WTC11 (cell line): ENCODE data around the gene C19orf85. TPM values are rescaled to one million over a fixed set of nuclear protein-coding genes. Genes with fewer than 3 reads are reported as not detected.
A peak's percentile ranks its signal among the peaks of the same experiment; 100 is the strongest.

ENCODE experiments used
- ATAC-seq: fragments of 200-7000 bp; cut with Tn5 transposase; 2 replicates; pipeline ENCODE4 v1.10.0; 2021; ENCODE audit warnings: mild to moderate bottlenecking, moderate library complexity
- CTCF ChIA-PET: fragments of 300-600 bp; sonication (Branson Sonifier 250); formaldehyde crosslinking; loops from one replicate; lab custom pipeline; 2021; ENCODE audit warnings: antibody characterized with exemption; lab: Charles Lee
- POLR2A ChIA-PET: fragments of 350-600 bp; sonication (Branson Sonifier 250); formaldehyde crosslinking; loops from one replicate; lab custom pipeline; 2021; ENCODE audit warnings: antibody characterized with exemption; lab: Charles Lee
- DNase-seq: peaks from one replicate; pipeline ENCODE4 v3.0.0; 2021; ENCODE audit warnings: low spot score
- H3K27ac Mint-ChIP-seq: 2 replicates; pipeline ENCODE4 v1.8.0; 2021; ENCODE audit warnings: mixed read lengths
- H3K27me3 Mint-ChIP-seq: 2 replicates; pipeline ENCODE4 v1.8.0; 2021; ENCODE audit warnings: low read depth, mild to moderate bottlenecking, moderate library complexity, mixed read lengths
- H3K36me3 Mint-ChIP-seq: 2 replicates; pipeline ENCODE4 v1.8.0; 2021; ENCODE audit warnings: mixed read lengths
- H3K4me1 Mint-ChIP-seq: 2 replicates; pipeline ENCODE4 v1.8.0; 2022; ENCODE audit warnings: mixed read lengths
- H3K4me3 Mint-ChIP-seq: 2 replicates; pipeline ENCODE4 v1.8.0; 2021; ENCODE audit warnings: mild to moderate bottlenecking, moderate library complexity, mixed read lengths
- H3K9me3 Mint-ChIP-seq: 2 replicates; pipeline ENCODE4 v1.8.0; 2021; ENCODE audit warnings: mixed read lengths
- ELF4 ChIP-seq: sonication (generic); formaldehyde crosslinking; IDR thresholded peaks from 2 replicates; pipeline ENCODE4 v1.8.1; 2022; ENCODE audit warnings: low read depth, mild to moderate bottlenecking, moderate library complexity, missing genetic modification reagents
- ETV6 ChIP-seq: sonication (generic); formaldehyde crosslinking; IDR thresholded peaks from 2 replicates; pipeline ENCODE4 v1.8.1; 2022; ENCODE audit warnings: mild to moderate bottlenecking, missing genetic modification reagents
- GRHL2 ChIP-seq: fragments of 250-450 bp; sonication (Bioruptor Pico); IDR thresholded peaks from 2 replicates; pipeline ENCODE4 v1.8.0; 2022; ENCODE audit warnings: mild to moderate bottlenecking, moderate library complexity; ENCODE audit not compliant: insufficient replicate concordance, severe bottlenecking
- GTF2I ChIP-seq: fragments of 250-450 bp; sonication (Bioruptor Pico); conservative IDR thresholded peaks from 2 replicates; pipeline ENCODE4 v1.4.0; 2021; ENCODE audit warnings: mild to moderate bottlenecking
- NFYB ChIP-seq: sonication (generic); formaldehyde crosslinking; conservative IDR thresholded peaks from 2 replicates; pipeline ENCODE4 v1.8.0; 2022; ENCODE audit warnings: low read depth, missing genetic modification reagents
- OVOL2 ChIP-seq: fragments of 250-450 bp; sonication (Bioruptor Pico); IDR thresholded peaks from 2 replicates; pipeline ENCODE4 v1.9.0; 2021; ENCODE audit warnings: mild to moderate bottlenecking, borderline replicate concordance
- RELA ChIP-seq: sonication (generic); formaldehyde crosslinking; IDR thresholded peaks from 2 replicates; pipeline ENCODE4 v1.8.1; 2022; ENCODE audit warnings: missing genetic modification reagents, mild to moderate bottlenecking, borderline replicate concordance
- SP1 ChIP-seq: sonication (generic); formaldehyde crosslinking; conservative IDR thresholded peaks from 2 replicates; pipeline ENCODE4 v1.8.1; 2022; ENCODE audit warnings: missing genetic modification reagents
- TEAD1 ChIP-seq: sonication (generic); formaldehyde crosslinking; IDR thresholded peaks from 2 replicates; pipeline ENCODE4 v1.8.0; 2022; ENCODE audit warnings: mild to moderate bottlenecking, missing genetic modification reagents
- ZNF263 ChIP-seq: sonication (generic); formaldehyde crosslinking; IDR thresholded peaks from 2 replicates; pipeline ENCODE4 v1.8.1; 2022; ENCODE audit warnings: low read depth, mild to moderate bottlenecking, moderate library complexity, missing genetic modification reagents
- total RNA-seq: library from RNA; stranded (reverse); gene quantifications from 3 replicates; pipeline ENCODE4 v1.2.3, GENCODE V29; 2021
- TF ChIP-seq, protein P1 (sequence below): fragments of 250-450 bp; sonication (Bioruptor Pico); IDR thresholded peaks from 2 replicates; pipeline ENCODE4 v1.9.0; 2021; ENCODE audit warnings: mild to moderate bottlenecking, borderline replicate concordance
- TF ChIP-seq, protein P2 (sequence below): sonication (generic); formaldehyde crosslinking; IDR thresholded peaks from 2 replicates; pipeline ENCODE4 v1.8.1; 2022; ENCODE audit warnings: low read depth, missing genetic modification reagents, borderline replicate concordance
- TF ChIP-seq, protein P3 (sequence below): sonication (generic); formaldehyde crosslinking; IDR thresholded peaks from 2 replicates; pipeline ENCODE4 v1.8.1; 2022; ENCODE audit warnings: mild to moderate bottlenecking, moderate library complexity, missing genetic modification reagents
- TF ChIP-seq, protein P4 (sequence below): sonication (generic); formaldehyde crosslinking; IDR thresholded peaks from 2 replicates; pipeline ENCODE4 v1.8.0; 2022; ENCODE audit warnings: mild to moderate bottlenecking, missing genetic modification reagents
- TF ChIP-seq, protein P5 (sequence below): fragments of 250-450 bp; sonication (Bioruptor Pico); IDR thresholded peaks from 2 replicates; pipeline ENCODE4 v1.9.0; 2021; ENCODE audit warnings: mild to moderate bottlenecking
- TF ChIP-seq, protein P6 (sequence below): sonication (generic); formaldehyde crosslinking; IDR thresholded peaks from 2 replicates; pipeline ENCODE4 v1.8.1; 2023; ENCODE audit warnings: mild to moderate bottlenecking, missing genetic modification reagents, borderline replicate concordance

Gene C19orf85
- total RNA-seq, 1 experiment from 2014 or later: 2.2 TPM

DNA sequence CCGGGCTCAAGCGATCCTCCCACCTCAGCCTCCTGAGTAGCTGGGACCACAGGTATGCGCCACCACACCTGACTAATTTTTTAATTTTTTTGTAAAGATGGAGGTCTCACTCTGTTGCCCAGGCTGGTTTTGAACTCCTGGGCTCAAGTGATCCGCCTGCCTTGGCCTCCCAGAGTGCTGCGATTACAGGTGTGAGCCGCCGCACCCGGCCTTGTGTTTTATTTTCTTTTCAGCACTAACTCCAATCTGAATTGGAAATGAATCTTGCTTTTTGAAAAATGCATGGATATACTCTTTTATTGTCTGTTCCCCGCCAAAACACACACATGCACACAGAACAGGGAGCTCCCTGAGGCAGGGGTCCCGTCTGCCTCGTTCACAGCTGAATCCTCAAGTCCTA, 1.8 kb downstream of the C19orf85 start (continued):
- TF ChIP-seq, protein P1, sequence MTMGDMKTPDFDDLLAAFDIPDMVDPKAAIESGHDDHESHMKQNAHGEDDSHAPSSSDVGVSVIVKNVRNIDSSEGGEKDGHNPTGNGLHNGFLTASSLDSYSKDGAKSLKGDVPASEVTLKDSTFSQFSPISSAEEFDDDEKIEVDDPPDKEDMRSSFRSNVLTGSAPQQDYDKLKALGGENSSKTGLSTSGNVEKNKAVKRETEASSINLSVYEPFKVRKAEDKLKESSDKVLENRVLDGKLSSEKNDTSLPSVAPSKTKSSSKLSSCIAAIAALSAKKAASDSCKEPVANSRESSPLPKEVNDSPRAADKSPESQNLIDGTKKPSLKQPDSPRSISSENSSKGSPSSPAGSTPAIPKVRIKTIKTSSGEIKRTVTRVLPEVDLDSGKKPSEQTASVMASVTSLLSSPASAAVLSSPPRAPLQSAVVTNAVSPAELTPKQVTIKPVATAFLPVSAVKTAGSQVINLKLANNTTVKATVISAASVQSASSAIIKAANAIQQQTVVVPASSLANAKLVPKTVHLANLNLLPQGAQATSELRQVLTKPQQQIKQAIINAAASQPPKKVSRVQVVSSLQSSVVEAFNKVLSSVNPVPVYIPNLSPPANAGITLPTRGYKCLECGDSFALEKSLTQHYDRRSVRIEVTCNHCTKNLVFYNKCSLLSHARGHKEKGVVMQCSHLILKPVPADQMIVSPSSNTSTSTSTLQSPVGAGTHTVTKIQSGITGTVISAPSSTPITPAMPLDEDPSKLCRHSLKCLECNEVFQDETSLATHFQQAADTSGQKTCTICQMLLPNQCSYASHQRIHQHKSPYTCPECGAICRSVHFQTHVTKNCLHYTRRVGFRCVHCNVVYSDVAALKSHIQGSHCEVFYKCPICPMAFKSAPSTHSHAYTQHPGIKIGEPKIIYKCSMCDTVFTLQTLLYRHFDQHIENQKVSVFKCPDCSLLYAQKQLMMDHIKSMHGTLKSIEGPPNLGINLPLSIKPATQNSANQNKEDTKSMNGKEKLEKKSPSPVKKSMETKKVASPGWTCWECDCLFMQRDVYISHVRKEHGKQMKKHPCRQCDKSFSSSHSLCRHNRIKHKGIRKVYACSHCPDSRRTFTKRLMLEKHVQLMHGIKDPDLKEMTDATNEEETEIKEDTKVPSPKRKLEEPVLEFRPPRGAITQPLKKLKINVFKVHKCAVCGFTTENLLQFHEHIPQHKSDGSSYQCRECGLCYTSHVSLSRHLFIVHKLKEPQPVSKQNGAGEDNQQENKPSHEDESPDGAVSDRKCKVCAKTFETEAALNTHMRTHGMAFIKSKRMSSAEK (CRISPR knock-in tag): no peak
- TF ChIP-seq, protein P2, sequence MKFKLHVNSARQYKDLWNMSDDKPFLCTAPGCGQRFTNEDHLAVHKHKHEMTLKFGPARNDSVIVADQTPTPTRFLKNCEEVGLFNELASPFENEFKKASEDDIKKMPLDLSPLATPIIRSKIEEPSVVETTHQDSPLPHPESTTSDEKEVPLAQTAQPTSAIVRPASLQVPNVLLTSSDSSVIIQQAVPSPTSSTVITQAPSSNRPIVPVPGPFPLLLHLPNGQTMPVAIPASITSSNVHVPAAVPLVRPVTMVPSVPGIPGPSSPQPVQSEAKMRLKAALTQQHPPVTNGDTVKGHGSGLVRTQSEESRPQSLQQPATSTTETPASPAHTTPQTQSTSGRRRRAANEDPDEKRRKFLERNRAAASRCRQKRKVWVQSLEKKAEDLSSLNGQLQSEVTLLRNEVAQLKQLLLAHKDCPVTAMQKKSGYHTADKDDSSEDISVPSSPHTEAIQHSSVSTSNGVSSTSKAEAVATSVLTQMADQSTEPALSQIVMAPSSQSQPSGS (CRISPR knock-in tag): no peak
- TF ChIP-seq ELF4 (CRISPR knock-in tag): no peak
- no peak for TF ChIP-seq OVOL2

DNA sequence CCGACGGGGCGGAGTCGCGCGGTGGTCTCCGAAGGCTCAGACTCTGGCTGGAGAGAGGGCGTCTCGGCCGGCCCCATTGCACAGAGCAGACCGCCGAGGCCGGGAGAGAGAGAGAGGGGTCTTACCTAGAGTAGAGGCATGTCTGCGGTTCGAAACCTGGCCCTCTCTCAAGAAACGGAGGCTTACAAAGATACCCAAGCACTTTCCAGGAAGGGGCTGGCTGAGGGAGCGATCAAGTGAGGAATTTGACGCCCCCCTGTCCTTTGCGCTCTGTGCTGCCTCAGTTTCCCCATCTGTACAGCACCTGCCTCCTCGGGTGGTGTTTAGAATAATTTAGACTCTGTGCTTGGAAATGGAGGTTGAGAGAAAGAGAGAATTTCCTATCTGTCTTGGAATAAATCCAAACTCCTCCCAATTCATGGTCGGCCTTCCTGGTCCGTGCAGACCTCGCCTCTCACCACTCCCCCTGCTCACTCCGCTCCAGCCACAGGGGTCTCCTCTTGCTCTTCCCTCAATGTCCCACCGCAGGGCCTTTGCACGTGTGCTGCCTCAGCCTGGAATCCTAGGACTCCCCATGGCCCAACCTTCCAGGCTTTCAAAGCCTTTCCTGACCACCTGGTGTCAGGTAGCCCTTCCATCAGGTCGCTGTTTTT, 2.5 kb downstream of the C19orf85 start:
- TF ChIP-seq SP1 (CRISPR knock-in tag) (0 out of 2 replicates have a peak, but pooled peaks have one; percentile 33), ETV6 (CRISPR knock-in tag) (no peak), TEAD1 (CRISPR knock-in tag) (0 out of 2 replicates have a peak, but pooled peaks have one; percentile 7), GRHL2 (CRISPR knock-in tag) (no peak), GTF2I (CRISPR knock-in tag) (peak; percentile 91), NFYB (peak; percentile 29; the same call in 1 of the 2 replicates)
- TF ChIP-seq, all 79 proteins: peak for 4
- POLR2A ChIA-PET: interaction anchor here (0.7 to 1.0 kb wide), 5 partner anchors 14 to 137 kb away, joined by 3 to 5 read pairs (median 4); partner anchors contain the start of genes FIZ1, KMT5C, SSC5D and ZNF628
- Mint-ChIP-seq H3K27me3 (peaks cover 23% of the 10 kb centered on the region), H3K4me3 (peak overlapping the region; percentile 84), H3K9me3 (no peaks in the 10 kb centered on the region), H3K36me3 (no peaks in the 10 kb centered on the region), H3K4me1 (peaks cover 43% of the 10 kb centered on the region), H3K27ac (peak overlapping the region; percentile 72)
- DNase-seq: no peak
- no peak for ATAC-seq
- CTCF ChIA-PET: interaction anchor here (0.6 to 2.7 kb wide), 32 partner anchors 9 to 393 kb away, joined by 3 to 19 read pairs (median 3); partner anchors contain the start of genes IL11, NAT14, ZNF628 and ZNF784

DNA sequence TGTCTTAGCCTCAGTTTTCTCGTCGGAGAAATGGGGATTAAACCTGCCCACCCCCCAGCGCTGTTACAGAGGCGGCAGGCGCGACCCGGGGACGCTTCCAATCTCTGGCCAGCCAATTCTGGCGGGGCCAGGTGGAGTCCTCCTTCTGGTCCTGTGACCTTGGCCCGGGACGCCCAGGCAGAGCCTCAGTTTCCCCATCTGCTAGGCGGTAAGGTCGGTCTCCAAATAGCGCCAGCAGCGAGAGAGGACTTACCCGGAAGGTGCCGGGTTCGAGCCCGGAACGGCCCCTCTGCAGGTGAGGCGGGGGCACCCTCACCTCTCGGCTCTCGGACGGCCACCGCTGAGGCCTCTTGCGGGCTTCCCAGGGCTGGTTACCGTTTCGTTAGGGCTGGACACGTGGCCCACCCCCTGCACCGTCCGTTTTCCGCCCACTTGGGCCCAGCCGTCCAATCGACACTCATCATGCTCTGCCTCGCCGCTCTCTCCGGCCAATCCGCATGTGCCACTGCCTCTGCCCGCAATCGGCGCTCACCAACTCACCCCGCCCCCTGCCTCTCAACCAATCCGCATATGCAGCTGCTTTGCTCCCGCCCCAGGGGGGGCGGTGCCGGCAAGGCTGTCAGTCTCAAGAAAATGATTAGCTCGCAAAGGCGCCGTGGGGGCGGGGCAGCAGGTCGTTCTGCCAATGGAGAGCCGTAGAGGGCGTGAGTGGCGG, 3.1 kb downstream of the C19orf85 start, which contains the start of gene ISOC2:
ISOC2 (minus strand) TSS at position 384 of the 715 bp plus-strand sequence. CDS start 5,156 bp downstream, outside the sequence.
- peaks cover 20% of the 10 kb centered on the region for H3K27me3 Mint-ChIP-seq
- DNase-seq (peak; percentile 100), ATAC-seq (peak; percentile 89)
- peak within 1 kb of the TSS; percentile 84 for H3K4me3 Mint-ChIP-seq
- H3K9me3 Mint-ChIP-seq: no peaks in the 10 kb centered on the region
- peaks cover 43% of the 10 kb centered on the region for H3K4me1 Mint-ChIP-seq
- peak within 1 kb of the TSS; percentile 93 for H3K27ac Mint-ChIP-seq
- ChIA-PET POLR2A (interaction anchor here (0.7 to 1.0 kb wide), 5 partner anchors 15 to 138 kb away, joined by 3 to 5 read pairs (median 4); partner anchors contain the start of genes FIZ1, KMT5C, SSC5D and ZNF628), CTCF (interaction anchor here (0.6 to 2.7 kb wide), 29 partner anchors 8 to 393 kb away, joined by 3 to 19 read pairs (median 3); partner anchors contain the start of genes IL11, NAT14, ZNF628 and ZNF784)
- H3K36me3 Mint-ChIP-seq: peaks cover 6% of the 10 kb centered on the region; the same call in 1 of the 2 replicates
- TF ChIP-seq RELA (CRISPR knock-in tag) (no peak), ZNF263 (CRISPR knock-in tag) (no peak)
- TF ChIP-seq, protein P3, sequence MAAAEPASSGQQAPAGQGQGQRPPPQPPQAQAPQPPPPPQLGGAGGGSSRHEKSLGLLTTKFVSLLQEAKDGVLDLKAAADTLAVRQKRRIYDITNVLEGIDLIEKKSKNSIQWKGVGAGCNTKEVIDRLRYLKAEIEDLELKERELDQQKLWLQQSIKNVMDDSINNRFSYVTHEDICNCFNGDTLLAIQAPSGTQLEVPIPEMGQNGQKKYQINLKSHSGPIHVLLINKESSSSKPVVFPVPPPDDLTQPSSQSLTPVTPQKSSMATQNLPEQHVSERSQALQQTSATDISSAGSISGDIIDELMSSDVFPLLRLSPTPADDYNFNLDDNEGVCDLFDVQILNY (CRISPR knock-in tag): no peak
- TF ChIP-seq, protein P4, sequence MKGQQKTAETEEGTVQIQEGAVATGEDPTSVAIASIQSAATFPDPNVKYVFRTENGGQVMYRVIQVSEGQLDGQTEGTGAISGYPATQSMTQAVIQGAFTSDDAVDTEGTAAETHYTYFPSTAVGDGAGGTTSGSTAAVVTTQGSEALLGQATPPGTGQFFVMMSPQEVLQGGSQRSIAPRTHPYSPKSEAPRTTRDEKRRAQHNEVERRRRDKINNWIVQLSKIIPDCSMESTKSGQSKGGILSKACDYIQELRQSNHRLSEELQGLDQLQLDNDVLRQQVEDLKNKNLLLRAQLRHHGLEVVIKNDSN (CRISPR knock-in tag): peak; percentile 96
- TF ChIP-seq, protein P5, sequence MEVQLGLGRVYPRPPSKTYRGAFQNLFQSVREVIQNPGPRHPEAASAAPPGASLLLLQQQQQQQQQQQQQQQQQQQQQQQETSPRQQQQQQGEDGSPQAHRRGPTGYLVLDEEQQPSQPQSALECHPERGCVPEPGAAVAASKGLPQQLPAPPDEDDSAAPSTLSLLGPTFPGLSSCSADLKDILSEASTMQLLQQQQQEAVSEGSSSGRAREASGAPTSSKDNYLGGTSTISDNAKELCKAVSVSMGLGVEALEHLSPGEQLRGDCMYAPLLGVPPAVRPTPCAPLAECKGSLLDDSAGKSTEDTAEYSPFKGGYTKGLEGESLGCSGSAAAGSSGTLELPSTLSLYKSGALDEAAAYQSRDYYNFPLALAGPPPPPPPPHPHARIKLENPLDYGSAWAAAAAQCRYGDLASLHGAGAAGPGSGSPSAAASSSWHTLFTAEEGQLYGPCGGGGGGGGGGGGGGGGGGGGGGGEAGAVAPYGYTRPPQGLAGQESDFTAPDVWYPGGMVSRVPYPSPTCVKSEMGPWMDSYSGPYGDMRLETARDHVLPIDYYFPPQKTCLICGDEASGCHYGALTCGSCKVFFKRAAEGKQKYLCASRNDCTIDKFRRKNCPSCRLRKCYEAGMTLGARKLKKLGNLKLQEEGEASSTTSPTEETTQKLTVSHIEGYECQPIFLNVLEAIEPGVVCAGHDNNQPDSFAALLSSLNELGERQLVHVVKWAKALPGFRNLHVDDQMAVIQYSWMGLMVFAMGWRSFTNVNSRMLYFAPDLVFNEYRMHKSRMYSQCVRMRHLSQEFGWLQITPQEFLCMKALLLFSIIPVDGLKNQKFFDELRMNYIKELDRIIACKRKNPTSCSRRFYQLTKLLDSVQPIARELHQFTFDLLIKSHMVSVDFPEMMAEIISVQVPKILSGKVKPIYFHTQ: no peak
- TF ChIP-seq, protein P6, sequence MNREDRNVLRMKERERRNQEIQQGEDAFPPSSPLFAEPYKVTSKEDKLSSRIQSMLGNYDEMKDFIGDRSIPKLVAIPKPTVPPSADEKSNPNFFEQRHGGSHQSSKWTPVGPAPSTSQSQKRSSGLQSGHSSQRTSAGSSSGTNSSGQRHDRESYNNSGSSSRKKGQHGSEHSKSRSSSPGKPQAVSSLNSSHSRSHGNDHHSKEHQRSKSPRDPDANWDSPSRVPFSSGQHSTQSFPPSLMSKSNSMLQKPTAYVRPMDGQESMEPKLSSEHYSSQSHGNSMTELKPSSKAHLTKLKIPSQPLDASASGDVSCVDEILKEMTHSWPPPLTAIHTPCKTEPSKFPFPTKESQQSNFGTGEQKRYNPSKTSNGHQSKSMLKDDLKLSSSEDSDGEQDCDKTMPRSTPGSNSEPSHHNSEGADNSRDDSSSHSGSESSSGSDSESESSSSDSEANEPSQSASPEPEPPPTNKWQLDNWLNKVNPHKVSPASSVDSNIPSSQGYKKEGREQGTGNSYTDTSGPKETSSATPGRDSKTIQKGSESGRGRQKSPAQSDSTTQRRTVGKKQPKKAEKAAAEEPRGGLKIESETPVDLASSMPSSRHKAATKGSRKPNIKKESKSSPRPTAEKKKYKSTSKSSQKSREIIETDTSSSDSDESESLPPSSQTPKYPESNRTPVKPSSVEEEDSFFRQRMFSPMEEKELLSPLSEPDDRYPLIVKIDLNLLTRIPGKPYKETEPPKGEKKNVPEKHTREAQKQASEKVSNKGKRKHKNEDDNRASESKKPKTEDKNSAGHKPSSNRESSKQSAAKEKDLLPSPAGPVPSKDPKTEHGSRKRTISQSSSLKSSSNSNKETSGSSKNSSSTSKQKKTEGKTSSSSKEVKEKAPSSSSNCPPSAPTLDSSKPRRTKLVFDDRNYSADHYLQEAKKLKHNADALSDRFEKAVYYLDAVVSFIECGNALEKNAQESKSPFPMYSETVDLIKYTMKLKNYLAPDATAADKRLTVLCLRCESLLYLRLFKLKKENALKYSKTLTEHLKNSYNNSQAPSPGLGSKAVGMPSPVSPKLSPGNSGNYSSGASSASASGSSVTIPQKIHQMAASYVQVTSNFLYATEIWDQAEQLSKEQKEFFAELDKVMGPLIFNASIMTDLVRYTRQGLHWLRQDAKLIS (CRISPR knock-in tag): no peak
